H1 (cell line): ENCODE data around the gene ADGRV1. TPM values are rescaled to one million over a fixed set of nuclear protein-coding genes. Genes with fewer than 3 reads are reported as not detected.

Source experiments
- CTCF ChIA-PET: fragments of 300-600 bp; sonication (Branson Sonifier 250); formaldehyde crosslinking; loops from one replicate; lab custom pipeline; 2021; ENCODE audit not compliant: partially characterized antibody; lab: Charles Lee
- POLR2A ChIA-PET: fragments of 300-600 bp; sonication (Branson Sonifier 250); formaldehyde crosslinking; loops from one replicate; lab custom pipeline; 2021; ENCODE audit warnings: inconsistent platforms; ENCODE audit not compliant: partially characterized antibody; lab: Charles Lee
- DNase-seq, 2 experiments: peaks; one replicate each; pipeline versions ENCODE4 v3.0.0 to v3.0.0-alpha.2; 2010 to 2022; ENCODE audit warnings: low spot score in 2 of 2, low read depth in 1 of 2, mixed read lengths in 1 of 2
- FAIRE-seq: peaks from 2 replicates; lab custom pipeline; 2011; peaks lifted over from hg19 to GRCh38; lab: Jason Lieb, UNC
- H2AFZ ChIP-seq: 2 replicates; pipeline ENCODE4 v1.8.1; 2012; ENCODE audit warnings: low read length, inconsistent platforms
- H2AK5ac ChIP-seq: 2 replicates; pipeline ENCODE4 v1.6.1; 2013; ENCODE audit warnings: low read depth, low read length
- H2BK120ac ChIP-seq: replicated peaks from 2 replicates; pipeline ENCODE3; 2013; ENCODE audit warnings: low read depth, low read length, inconsistent platforms
- H2BK12ac ChIP-seq: 2 replicates; pipeline ENCODE4 v1.6.1; 2013; ENCODE audit warnings: low read depth, low read length
- H2BK15ac ChIP-seq: 2 replicates; pipeline ENCODE4 v1.6.1; 2013; ENCODE audit warnings: low read length
- H2BK20ac ChIP-seq: 2 replicates; pipeline ENCODE4 v1.6.1; 2013; ENCODE audit warnings: low read length
- H2BK5ac ChIP-seq: 2 replicates; pipeline ENCODE4 v1.6.1; 2013; ENCODE audit warnings: low read depth, low read length
- H3K14ac ChIP-seq: 2 replicates; pipeline ENCODE4 v1.6.1; 2013; ENCODE audit warnings: inconsistent platforms; ENCODE audit not compliant: insufficient read length
- H3K18ac ChIP-seq: 2 replicates; pipeline ENCODE4 v1.6.1; 2013; ENCODE audit warnings: low read length; ENCODE audit errors: extremely low read depth
- H3K23ac ChIP-seq: 2 replicates; pipeline ENCODE4 v1.6.1; 2013; ENCODE audit warnings: inconsistent platforms; ENCODE audit not compliant: insufficient read length
- H3K23me2 ChIP-seq: 2 replicates; pipeline ENCODE4 v1.6.1; 2013; ENCODE audit warnings: low read depth, low read length
- H3K27ac ChIP-seq: 2 replicates; pipeline ENCODE4 v1.6.1; 2011; ENCODE audit warnings: low read depth, low read length, inconsistent platforms
- H3K27me3 ChIP-seq, 4 experiments: replicated peaks in 1 of 4; 1 replicate in 1 of 4; 2 replicates in 3 of 4; pipeline versions ENCODE4 v1.6.1 to v1.8.1; 2011 to 2013; ENCODE audit warnings: low read length in 3 of 4, mild to moderate bottlenecking in 3 of 4, inconsistent platforms in 2 of 4, mixed read lengths in 2 of 4, moderate library complexity in 1 of 4; ENCODE audit not compliant: control insufficient read depth in 3 of 4, insufficient read depth in 3 of 4; ENCODE audit errors: extremely low read depth in 1 of 4
- H3K36me3 ChIP-seq, 4 experiments: 2 replicates each; pipeline versions ENCODE4 v1.6.1 to v1.8.1; 2011 to 2013; ENCODE audit warnings: mild to moderate bottlenecking in 4 of 4, low read length in 3 of 4, moderate library complexity in 2 of 4, control low read depth in 1 of 4, inconsistent platforms in 1 of 4; ENCODE audit not compliant: insufficient read depth in 4 of 4, control insufficient read depth in 2 of 4
- H3K4ac ChIP-seq: replicated peaks from 2 replicates; pipeline ENCODE3; 2013; ENCODE audit warnings: low read length, low read depth, mixed read lengths, inconsistent platforms; ENCODE audit not compliant: insufficient read length
- H3K4me1 ChIP-seq, 4 experiments: replicated peaks in 1 of 4; 1 replicate in 1 of 4; 2 replicates in 3 of 4; pipeline versions ENCODE4 v1.6.1 to v1.8.1; 2011 to 2013; ENCODE audit warnings: low read length in 3 of 4, inconsistent platforms in 2 of 4, mixed read lengths in 1 of 4; ENCODE audit not compliant: insufficient read depth in 4 of 4, control insufficient read depth in 3 of 4
- H3K4me2 ChIP-seq, 2 experiments: 2 replicates each; pipeline versions ENCODE4 v1.6.1 to v1.8.1; 2011 to 2013; ENCODE audit warnings: low read depth in 2 of 2, low read length in 2 of 2, control low read depth in 1 of 2, inconsistent platforms in 1 of 2, mild to moderate bottlenecking in 1 of 2; ENCODE audit not compliant: insufficient read depth in 1 of 2
- H3K4me3 ChIP-seq, 4 experiments: fragments of 200-600, 300-600 bp in 1 of 4; sonication (generic), shearing (Covaris generic), sonication (Bioruptor Twin) in 1 of 4; 2 replicates each; pipeline versions ENCODE4 v1.5.1 to v1.8.1; 2011 to 2016; ENCODE audit warnings: low read length in 4 of 4, low read depth in 3 of 4, control low read depth in 2 of 4, inconsistent platforms in 2 of 4, mild to moderate bottlenecking in 2 of 4, mixed read lengths in 1 of 4, moderate library complexity in 1 of 4; ENCODE audit not compliant: insufficient read depth in 2 of 4; ENCODE audit errors: extremely low read depth in 1 of 4
- H3K56ac ChIP-seq: replicated peaks from 2 replicates; pipeline ENCODE3; 2013; ENCODE audit warnings: low read depth, mild to moderate bottlenecking, mixed read lengths, low read length, inconsistent platforms; ENCODE audit not compliant: insufficient read length
- H3K79me1 ChIP-seq: 2 replicates; pipeline ENCODE4 v1.6.1; 2013; ENCODE audit warnings: low read depth, low read length, control low read depth
- H3K79me2 ChIP-seq, 2 experiments: 2 replicates each; pipeline versions ENCODE4 v1.6.1 to v1.8.1; 2012 to 2013; ENCODE audit warnings: low read length in 2 of 2, mild to moderate bottlenecking in 2 of 2, inconsistent platforms in 1 of 2; ENCODE audit not compliant: insufficient read depth in 2 of 2, control insufficient read depth in 1 of 2
- H3K9ac ChIP-seq, 4 experiments: replicated peaks in 1 of 4; 1 replicate in 1 of 4; 2 replicates in 3 of 4; pipeline versions ENCODE4 v1.6.1 to v1.8.1; 2011 to 2013; ENCODE audit warnings: low read depth in 3 of 4, low read length in 3 of 4, control low read depth in 2 of 4, mild to moderate bottlenecking in 2 of 4, moderate library complexity in 2 of 4, inconsistent platforms in 1 of 4; ENCODE audit errors: extremely low read depth in 1 of 4
- H3K9me3 ChIP-seq, 2 experiments: 2 replicates each; pipeline versions ENCODE4 v1.6.1 to v1.8.1; 2012 to 2013; ENCODE audit warnings: mild to moderate bottlenecking in 2 of 2, moderate library complexity in 2 of 2, control low read depth in 1 of 2, inconsistent platforms in 1 of 2, low read depth in 1 of 2, low read length in 1 of 2, mixed read lengths in 1 of 2; ENCODE audit not compliant: insufficient read depth in 2 of 2
- H4K20me1 ChIP-seq, 2 experiments: replicated peaks in 1 of 2; 2 replicates each; pipeline versions ENCODE3 to v1.8.1; 2011 to 2013; ENCODE audit warnings: inconsistent platforms in 2 of 2, low read length in 2 of 2, mild to moderate bottlenecking in 1 of 2; ENCODE audit not compliant: insufficient read depth in 2 of 2, control insufficient read depth in 1 of 2
- H4K5ac ChIP-seq: 2 replicates; pipeline ENCODE4 v1.6.1; 2013; ENCODE audit warnings: low read length, low read depth, mixed read lengths, inconsistent platforms; ENCODE audit not compliant: insufficient read length
- H4K8ac ChIP-seq: 2 replicates; pipeline ENCODE4 v1.8.0; 2013; ENCODE audit warnings: mild to moderate bottlenecking, moderate library complexity, low read length, inconsistent platforms; ENCODE audit not compliant: insufficient read depth; ENCODE audit errors: extremely low read depth
- H4K91ac ChIP-seq: replicated peaks from 2 replicates; pipeline ENCODE3; 2013; ENCODE audit warnings: low read length, mixed read lengths, inconsistent platforms; ENCODE audit not compliant: insufficient read length
- BACH1 ChIP-seq: IDR thresholded peaks from 2 replicates; pipeline ENCODE4 v1.6.1; 2012; ENCODE audit warnings: low read length, improper control_type of control experiment
- BRCA1 ChIP-seq: IDR thresholded peaks from 2 replicates; pipeline ENCODE4 v1.6.1; 2012; ENCODE audit warnings: low read depth, low read length, improper control_type of control experiment
- CBX5 ChIP-seq: fragments of 300-800, 300-1000 bp; sonication (generic); IDR thresholded peaks from 2 replicates; pipeline ENCODE4 v1.7.1; 2016; ENCODE audit warnings: antibody characterized with exemption, low read length, low read depth
- PHF8 ChIP-seq: fragments of 200-600 bp; sonication (generic); conservative IDR thresholded peaks from 2 replicates; pipeline ENCODE4 v1.7.1; 2012; ENCODE audit warnings: low read depth, mild to moderate bottlenecking, inconsistent platforms, low read length, moderate library complexity
- RNF2 ChIP-seq: fragments of 200-900, 300-1000 bp; sonication (generic); IDR thresholded peaks from 2 replicates; pipeline ENCODE4 v1.7.1; 2016; ENCODE audit warnings: borderline replicate concordance, low read depth, mild to moderate bottlenecking, antibody characterized with exemption, low read length; ENCODE audit not compliant: poor library complexity, severe bottlenecking; ENCODE audit errors: missing control alignments
- SP1 ChIP-seq: IDR thresholded peaks from 2 replicates; pipeline ENCODE4 v1.6.1; 2011; ENCODE audit warnings: low read depth, low read length
- TAF7 ChIP-seq: optimal IDR thresholded peaks from 2 replicates; pipeline ENCODE3; 2011; ENCODE audit warnings: low read depth, mild to moderate bottlenecking, inconsistent platforms, low read length, moderate library complexity, borderline replicate concordance
- TBP ChIP-seq: IDR thresholded peaks from 2 replicates; pipeline ENCODE4 v1.6.1; 2011; ENCODE audit warnings: low read depth, low read length, improper control_type of control experiment
- polyA plus RNA-seq, 7 experiments: library from polyadenylated mRNA; depleted of rRNA in 3 of 7; stranded (reverse) in 5 of 7; unstranded in 2 of 7; fragments of >200 nt in 5 of 7; fragments of 200-250 nt in 2 of 7; gene quantifications; 1 replicate in 5 of 7; 2 replicates in 1 of 7; 4 replicates in 1 of 7; pipeline versions ENCODE4 v1.2.1 to v1.2.3, GENCODE V29; 2011 to 2013; ENCODE audit warnings: missing spikeins in 2 of 7, mixed read lengths in 2 of 7
- total RNA-seq: library from RNA; stranded (reverse); fragmentation: NEBNext Ultra II Directional; extraction: Animal tissue kit (Norgen Biotek cat#: 25700); gene quantifications from 2 replicates; pipeline ENCODE4 v1.2.1, GENCODE V29; 2021

The ADGRV1 gene
- total and polyA plus RNA-seq, 2 of the 8 experiments (the other 6 are each of a cell fraction or from before 2014, with no cell fraction given): 53.1 to 62.2 TPM

DNA sequence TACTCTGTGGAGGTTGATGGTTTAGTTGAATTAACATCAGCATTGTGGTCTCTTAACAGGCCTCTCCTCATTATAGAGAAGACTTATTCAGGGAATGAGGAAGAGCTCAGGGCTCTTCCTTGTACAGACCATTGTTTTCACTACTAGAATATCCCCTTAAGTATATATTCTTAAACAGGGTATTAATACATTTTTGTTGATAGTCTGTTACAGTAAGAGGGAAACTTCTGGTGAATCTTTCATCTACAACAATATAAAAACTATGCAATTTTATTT, 330.7 kb downstream of the ADGRV1 start:
- no peaks in the 10 kb centered on the region for H4K20me1 ChIP-seq
- no peaks in the 10 kb centered on the region for H3K23me2 ChIP-seq
- H3K4me1 ChIP-seq: peaks cover 0 to 4% (median 1%) of the 10 kb centered on the region in 4 experiments; a peak in 2 of 7 replicates
- H3K27ac ChIP-seq: no peak overlapping the region
- H4K5ac ChIP-seq: no peak overlapping the region
- no peaks in the 10 kb centered on the region for H3K36me3 ChIP-seq
- H3K56ac ChIP-seq: no peak overlapping the region
- no peak overlapping the region for H2BK20ac ChIP-seq
- FAIRE-seq: no peak
- H2BK120ac ChIP-seq: no peak overlapping the region
- H3K27me3 ChIP-seq: no peaks in the 10 kb centered on the region
- no peak overlapping the region for H2AFZ ChIP-seq
- H3K9me3 ChIP-seq: no peaks in the 10 kb centered on the region
- no peak overlapping the region for H3K9ac ChIP-seq
- no peak overlapping the region for H3K14ac ChIP-seq
- no peak overlapping the region for H3K18ac ChIP-seq
- H2BK5ac ChIP-seq: no peak overlapping the region
- no peak overlapping the region for H3K23ac ChIP-seq
- POLR2A ChIA-PET: interaction anchor here (1.0 kb wide), 1 partner anchor 12 kb away, joined by 3 read pairs; no protein-coding TSS in a partner anchor
- CTCF ChIA-PET: interaction anchor here (0.7 to 1.0 kb wide), 3 partner anchors 12 to 531 kb away, joined by 3 to 4 read pairs (median 4); no protein-coding TSS in a partner anchor
- no peak overlapping the region for H3K4me2 ChIP-seq
- H4K91ac ChIP-seq: no peak overlapping the region
- no peaks in the 10 kb centered on the region for H3K79me2 ChIP-seq
- no peak overlapping the region for H3K4ac ChIP-seq
- H2BK15ac ChIP-seq: no peak overlapping the region
- no peak overlapping the region for H3K4me3 ChIP-seq
- no peak overlapping the region for H2AK5ac ChIP-seq
- DNase-seq: no peak
- H2BK12ac ChIP-seq: no peak overlapping the region
- no peaks in the 10 kb centered on the region for H3K79me1 ChIP-seq
- no peak overlapping the region for H4K8ac ChIP-seq
- no peak for TF ChIP-seq CBX5
- TF ChIP-seq TBP: no peak
- no peak for TF ChIP-seq SP1
- TF ChIP-seq RNF2: no peak
- TF ChIP-seq TAF7: no peak
- no peak for TF ChIP-seq PHF8
- TF ChIP-seq BRCA1: no peak
- no peak for TF ChIP-seq BACH1
